ENCODE data around the gene PTPRM.

GRCh38 chr18:8358033-8358765 is 791.1 kb downstream of the PTPRM start:
- TF ChIP-seq POLR2A (IDR thresholded peaks at IDR 0.05; ENCODE audit: low read depth, low read length), result no peak
- no peak for TF ChIP-seq TAF1 (IDR thresholded peaks at IDR 0.05; ENCODE audit: low read depth, low read length)
- no peak for TF ChIP-seq POLR2AphosphoS5 (IDR thresholded peaks at IDR 0.05; ENCODE audit: low read depth, low read length)
- TF ChIP-seq SPI1 (IDR thresholded peaks at IDR 0.05; ENCODE audit: low read depth, low read length), result no peak

Measured in GM12891 (cell line).